Dermis blood vessel endothelial cell (primary cell): ENCODE measurements around the gene CYP27A1. TPM values are rescaled to one million over a fixed set of nuclear protein-coding genes. Genes with fewer than 3 reads are reported as not detected.
A peak's percentile ranks its signal among the peaks of the same experiment; 100 is the strongest.
"Not testable (repeated sequence)": the region's sequence is repeated elsewhere in the genome, so short reads cannot be mapped to it uniquely, and the experiment has no call there.

Experiments
- DNase-seq: peaks from one replicate; pipeline ENCODE4 v3.0.0; 2010
- total RNA-seq: library from RNA; depleted of rRNA; stranded (reverse); fragments of >200 nt; gene quantifications from 2 replicates; pipeline ENCODE4 v1.2.3, GENCODE V29; 2014

The CYP27A1 gene
- total RNA-seq, result 8.6 and 12.8 TPM in 2 replicates

DNA sequence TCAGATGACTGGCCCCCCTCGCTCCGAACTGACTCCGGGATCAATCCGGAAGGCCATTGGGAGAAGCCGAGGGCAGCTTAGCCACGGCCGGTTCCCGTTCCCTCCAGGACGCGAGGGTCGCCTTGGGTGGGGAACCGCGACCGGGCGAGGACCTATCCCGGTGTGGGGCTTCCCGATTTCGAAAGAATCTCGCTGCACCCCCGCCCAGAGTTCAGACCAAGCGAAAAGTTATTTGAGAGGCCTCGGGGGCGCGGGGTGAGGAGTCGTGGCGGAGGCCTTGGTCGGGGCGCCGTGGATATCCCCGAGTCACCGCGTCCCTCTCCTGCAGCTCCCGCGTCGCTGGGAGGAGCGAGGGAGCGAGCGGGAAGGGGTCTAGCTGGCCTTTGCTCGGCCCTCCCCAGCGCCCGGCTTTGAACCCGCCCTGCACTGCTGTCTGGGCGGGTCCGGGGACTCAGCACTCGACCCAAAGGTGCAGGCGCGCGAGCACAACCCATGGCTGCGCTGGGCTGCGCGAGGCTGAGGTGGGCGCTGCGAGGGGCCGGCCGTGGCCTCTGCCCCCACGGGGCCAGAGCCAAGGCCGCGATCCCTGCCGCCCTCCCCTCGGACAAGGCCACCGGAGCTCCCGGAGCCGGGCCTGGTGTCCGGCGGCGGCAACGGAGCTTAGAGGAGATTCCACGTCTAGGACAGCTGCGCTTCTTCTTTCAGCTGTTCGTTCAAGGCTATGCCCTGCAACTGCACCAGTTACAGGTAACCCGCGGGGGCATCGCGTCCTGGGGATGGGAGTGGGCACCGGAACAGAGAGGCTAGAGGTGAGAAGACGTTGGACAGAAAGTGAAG, at the start of gene CYP27A1:
CYP27A1 (plus strand) TSS at position 457 of the 837 bp plus-strand sequence; CDS start at position 493, 36 bp downstream.
- peak; percentile 55 for DNase-seq

- no peak for DNase-seq
These were observed 49.2 kb upstream of the CYP27A1 start for GRCh38 chr2:218732761-218733158.

DNA sequence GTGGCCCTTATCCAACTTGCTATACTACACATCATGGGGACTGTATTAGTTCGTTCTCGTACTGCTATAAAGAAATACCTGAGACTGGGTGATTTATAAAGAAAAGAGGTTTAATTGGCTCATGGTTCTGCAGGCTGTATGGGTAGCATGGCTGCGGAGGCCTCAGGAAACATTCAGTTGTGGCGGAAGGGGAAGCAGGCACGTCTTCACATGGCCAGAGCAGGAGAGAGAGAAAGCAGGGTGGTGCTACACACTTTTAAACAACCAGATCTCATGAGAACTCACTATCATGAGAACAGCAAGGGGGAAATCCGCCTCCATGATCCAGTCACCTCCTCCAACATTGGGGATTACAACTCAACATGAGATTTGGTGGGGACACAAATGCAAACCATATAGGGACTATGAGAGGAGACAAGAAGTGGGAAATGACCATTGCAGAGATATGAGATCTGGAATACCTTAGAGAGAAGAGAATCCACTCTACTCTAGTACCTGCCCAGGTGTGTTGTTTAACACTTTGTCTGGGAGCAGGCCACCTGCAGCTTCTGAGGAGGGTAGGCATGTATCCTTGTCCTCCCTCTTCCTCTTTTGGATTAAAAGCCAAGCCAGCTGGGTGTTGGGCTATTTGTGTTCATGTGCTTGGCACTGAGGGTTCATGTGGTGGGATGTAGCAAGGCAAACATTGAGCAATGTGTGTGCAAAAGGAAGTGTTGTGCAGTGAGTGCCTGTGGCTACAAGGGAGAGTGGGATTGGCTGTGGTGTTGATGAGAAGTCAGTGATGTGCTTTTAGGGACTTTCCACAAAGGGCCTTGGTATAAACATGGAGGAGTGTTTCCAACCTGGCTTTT, 48.6 kb upstream of the CYP27A1 start:
- DNase-seq, result no peak

- no peak for DNase-seq
These were observed 47.6 kb upstream of the CYP27A1 start for GRCh38 chr2:218734190-218734975.

DNA sequence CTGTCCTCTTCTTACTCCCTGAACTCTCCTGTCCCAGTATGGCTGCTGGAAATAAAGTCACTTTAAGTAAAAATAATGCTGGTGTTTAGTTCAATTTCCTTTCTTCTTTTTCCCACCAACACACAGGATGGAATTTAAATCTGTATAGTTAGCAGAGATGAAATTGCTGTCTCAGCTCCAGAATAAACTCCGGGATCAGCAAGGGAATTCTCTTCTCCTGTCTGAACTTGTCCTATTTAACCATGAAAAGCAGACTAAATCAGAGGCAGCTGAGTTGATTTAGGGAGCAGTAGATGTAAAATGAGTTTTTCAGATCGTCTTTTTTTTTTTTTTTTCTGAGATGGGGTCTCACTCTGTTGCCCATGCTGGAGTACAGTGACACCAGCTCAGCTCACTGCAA, 45.4 kb upstream of the CYP27A1 start:
- no peak for DNase-seq

DNA sequence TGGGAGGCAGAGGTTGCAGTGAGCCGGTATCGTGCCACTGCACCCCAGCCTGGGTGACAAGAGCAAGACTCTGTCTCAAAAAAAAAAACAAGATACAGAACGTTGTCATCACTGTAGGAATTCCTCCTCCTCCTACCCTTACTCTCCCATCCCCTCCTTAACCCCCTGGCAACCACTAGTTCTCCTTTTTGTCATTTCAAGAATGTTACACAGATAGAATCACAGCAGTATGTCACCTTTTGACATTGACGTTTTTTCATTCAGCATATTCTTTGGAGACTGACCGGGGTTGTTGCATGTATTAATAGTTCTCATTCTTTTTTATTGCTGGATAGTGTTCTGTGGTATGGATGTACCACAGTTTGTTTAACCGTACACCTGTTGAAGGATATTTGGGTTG, 38.9 kb upstream of the CYP27A1 start:
- no peak for DNase-seq

DNA sequence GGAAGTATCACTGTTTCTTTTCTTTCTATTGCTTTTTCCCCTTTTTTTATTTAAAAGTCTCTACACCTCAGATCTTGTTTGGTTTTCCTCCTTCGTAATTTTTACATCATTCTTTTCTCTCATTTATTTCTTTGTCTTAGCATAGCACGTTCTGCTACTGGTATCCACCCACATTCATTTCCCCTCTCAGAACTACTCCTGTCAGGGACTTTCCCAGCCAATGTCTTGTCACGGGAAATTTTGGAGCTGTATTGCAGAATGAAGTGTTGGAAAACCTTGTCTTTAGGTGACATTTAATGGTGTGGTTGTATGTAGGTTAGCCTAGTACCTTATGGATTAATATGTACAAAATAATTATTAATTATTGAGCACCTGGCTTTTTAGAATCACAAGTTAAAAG, 37.3 kb upstream of the CYP27A1 start:
- DNase-seq, result no peak

DNA sequence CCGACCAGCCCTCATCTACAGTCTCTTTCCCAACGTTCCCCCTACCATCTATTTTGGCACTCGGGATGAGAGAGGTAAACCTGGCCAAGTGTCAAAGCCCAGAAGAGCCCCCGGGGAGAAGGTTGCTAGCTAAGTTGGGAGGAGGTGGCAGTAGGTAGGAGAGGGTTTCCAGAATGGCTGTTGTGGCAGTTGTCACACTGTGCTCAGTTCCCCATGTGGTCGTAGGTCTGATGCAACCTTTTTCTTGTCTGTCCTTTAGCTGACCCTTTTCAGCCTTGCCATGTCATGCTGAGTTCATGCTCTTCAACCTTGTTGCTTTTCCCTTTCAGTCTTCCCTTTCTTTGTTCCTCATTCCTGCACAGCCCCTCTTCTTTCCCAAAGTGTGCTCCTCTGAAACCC, 36.8 kb upstream of the CYP27A1 start:
- no peak for DNase-seq

DNA sequence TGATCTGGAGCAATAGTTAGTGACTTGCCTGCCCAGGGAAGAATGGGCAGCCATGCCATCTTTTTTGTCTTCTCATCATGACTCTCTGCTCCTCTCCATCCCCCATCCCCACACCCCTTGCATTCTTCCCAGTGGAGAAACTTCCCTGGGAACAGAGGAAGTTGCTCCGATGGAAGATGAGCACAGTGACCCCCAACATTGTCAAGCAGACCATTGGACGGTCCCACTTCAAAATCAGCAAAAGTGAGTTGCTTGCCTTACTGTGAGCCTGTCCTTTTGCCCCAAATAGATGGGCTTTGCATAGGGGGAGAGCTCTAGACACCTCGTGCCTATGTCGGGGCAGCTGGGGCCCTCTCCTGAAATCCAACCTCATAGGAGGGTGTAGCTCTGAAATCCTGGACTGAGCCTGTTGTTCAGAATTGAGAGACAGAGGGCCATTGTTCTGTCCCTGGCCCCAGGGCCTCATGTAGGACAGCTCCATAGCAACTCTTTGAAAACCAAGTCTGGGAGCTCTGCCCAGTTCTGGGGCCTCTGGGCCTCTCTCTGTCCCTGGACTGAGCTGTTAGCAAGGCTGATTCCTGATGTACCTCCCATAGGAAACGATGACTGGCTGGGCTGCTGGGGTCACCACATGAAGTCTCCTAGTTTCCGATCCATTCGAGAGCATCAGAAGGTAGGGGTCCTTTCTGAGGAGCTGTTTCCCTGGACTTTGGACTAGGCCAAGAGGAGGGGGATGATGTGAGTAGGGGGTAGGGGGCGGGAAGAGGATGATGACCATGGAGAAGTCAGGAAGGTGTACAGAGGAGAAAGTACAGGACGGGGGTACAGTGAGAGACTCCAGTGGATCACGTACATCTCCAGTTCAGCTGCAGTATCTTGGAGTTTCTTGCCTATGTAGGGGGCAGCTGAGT, 36.1 kb upstream of the CYP27A1 start:
- DNase-seq, result no peak

DNA sequence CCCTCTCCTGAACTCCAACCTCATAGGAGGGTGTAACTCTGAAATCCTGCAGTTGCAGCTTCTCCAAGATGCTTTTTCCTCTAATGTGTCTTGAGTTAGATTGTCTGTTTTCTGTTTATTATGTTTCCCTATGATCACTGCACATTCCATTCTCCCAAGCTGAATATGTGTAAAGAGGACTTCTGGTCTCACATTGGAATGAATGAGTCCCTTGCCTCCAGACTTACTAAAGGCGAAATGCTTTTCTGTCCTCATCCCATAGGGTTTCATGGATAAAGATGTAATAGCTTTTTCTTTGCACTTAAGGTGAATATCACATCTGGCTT, 35.5 kb upstream of the CYP27A1 start:
- no peak for DNase-seq

DNA sequence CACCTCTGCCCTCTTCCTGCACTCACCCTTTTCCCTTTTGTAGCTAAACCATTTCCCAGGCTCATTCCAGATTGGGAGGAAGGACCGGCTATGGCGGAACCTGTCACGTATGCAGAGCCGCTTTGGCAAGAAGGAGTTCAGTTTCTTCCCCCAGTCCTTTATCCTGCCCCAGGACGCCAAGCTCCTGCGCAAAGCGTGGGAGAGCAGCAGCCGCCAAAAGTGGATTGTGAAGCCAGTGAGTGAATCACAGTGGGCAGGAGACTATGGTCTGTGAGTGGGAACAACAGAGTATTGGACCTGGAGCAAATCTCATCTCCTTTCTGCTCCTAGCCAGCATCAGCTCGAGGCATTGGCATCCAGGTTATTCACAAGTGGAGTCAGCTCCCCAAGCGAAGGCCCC, 35.0 kb upstream of the CYP27A1 start:
- no peak for DNase-seq

DNA sequence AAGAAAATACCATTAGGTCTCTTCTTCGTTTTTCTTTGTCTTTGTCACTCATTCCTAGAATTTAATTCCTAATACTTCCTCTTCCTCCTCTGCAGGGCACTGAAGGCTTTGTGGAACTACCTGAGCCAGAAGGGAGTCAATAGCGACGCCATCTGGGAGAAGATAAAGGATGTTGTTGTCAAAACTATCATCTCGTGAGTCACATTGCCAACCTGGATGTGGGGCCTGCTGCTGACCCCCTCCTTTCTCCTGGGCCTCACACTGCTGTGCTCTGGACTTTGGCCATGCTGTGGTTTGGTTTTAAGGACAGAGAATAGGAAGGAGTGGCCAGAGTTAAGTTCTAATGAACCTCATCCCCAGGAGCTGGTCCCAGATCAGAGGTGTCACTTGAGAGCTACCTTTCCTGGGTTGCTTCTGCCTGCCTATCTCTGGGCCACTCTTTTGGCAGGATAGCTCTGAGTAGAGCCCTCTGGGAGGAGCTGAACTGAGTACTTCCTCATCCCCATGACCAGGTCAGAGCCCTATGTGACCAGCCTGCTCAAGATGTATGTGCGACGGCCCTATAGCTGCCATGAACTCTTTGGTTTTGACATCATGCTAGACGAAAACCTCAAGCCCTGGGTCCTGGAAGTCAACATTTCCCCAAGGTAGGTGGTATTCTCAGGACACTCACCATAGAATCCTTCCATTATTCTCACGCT, 33.1 kb upstream of the CYP27A1 start:
- no peak for DNase-seq

DNA sequence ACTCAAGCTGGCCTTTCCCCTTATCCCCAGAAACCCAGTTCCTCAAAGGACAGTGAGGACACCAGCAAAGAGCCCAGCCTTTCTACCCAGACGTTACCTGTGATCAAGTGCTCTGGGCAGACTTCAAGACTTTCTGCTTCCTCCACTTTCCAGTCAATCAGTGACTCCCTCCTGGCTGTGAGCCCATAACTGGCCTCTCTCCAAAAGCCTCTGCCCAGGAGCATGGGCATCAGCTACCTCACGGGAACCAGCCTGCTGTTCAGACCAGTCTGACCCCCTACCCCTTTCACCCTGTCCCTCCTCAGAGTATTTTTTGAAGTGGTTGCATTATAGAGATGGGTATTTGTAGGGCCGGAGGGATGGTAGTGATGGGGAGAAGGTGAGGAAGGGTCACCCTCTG, 27.7 kb upstream of the CYP27A1 start:
- no peak for DNase-seq

- no peak for DNase-seq
These were observed 27.2 kb upstream of the CYP27A1 start for GRCh38 chr2:218754781-218755180.

- DNase-seq, result no peak
These were observed 26.8 kb upstream of the CYP27A1 start for GRCh38 chr2:218755198-218755566.

DNA sequence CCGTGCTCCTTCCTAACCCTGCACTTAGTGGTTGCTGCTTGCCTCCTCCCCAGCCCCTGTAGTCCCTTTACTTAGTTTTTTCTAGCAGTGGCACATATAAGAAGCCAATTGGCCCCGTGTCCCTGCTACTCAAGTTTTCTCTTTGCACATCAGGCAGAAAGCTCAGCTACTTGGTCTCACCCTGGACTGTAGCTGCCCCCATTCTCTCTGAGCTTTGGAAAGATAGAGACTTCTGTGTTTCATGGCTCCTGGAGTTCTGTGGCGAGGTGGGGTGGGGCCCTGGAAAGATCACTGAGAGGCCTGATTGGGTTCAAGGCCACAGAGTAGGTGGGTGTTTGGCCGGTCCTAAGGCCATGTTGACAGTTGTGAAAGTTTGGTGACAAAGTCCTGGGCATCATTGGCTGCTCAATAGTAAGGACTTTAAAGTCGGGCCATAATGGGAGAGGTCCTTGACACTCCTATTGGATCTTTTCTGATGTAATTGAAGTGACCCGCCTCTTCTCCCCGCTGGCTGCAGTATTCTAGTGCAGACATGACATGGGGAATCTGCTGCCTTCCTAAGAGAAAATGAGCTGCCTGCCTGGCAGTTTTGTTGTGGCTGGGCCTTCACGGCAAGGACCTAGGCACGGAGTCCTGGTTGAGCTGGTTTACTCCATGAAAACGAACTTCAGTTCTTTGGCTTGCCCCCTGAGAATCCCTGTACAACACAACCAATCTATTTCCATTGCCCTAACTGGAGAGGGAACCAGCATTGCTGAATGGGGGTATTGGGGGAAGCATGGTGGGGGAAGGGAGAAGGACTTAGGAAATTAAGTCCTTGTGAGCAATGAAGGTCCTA, 26.2 kb upstream of the CYP27A1 start:
- DNase-seq, result no peak

DNA sequence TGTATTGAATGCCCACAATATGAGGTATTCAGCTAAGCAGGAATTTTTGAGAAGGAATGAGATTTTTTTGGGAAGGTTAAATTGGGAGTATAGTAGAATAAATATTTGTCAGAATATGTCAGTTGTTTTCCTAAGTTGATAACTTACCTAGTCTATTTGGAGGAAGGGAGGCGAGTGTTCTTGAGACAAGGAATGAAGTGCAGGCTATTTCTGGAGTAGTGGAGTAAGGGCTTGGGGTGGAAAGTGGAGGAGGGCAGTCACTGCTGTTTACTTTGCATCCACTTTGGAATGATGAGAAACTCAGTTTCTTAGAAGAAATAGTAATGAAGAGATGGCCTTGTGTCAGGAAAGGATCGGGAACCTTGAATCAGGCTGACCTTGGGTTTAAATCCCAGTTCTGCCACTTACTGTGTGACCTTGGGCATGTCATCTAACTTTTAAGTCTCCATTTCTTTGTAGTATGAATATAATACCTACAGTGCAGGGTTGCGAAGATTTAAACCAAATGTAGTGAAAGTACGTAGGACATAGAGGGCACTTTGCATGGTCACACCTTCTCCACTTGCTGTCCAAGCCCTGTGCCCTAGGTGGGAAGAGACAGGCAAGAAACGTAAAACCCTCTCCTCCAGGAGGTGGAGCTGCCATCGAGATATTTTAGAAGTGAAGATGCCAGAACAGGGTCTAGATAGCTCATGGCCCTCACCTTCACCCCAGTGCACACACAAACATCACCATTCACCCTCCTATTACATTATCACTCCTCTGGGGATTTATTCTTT, 25.2 kb upstream of the CYP27A1 start:
- no peak for DNase-seq

- no peak for DNase-seq
These were observed 20.2 kb upstream of the CYP27A1 start for GRCh38 chr2:218761795-218762194.

GRCh38 chr2:218772759-218773158, 9.2 kb upstream of the CYP27A1 start:
- not testable (repeated sequence) for DNase-seq

- no peak for DNase-seq
These were observed 8.1 kb upstream of the CYP27A1 start for GRCh38 chr2:218773881-218774280.
